B cell (primary cell): ENCODE results near the gene FGFR2. TPM values are rescaled to one million over a fixed set of nuclear protein-coding genes. Genes with fewer than 3 reads are reported as not detected.

Experiments used
- ATAC-seq: fragments of 200-7000 bp; cut with Tn5 transposase; one replicate; pipeline ENCODE4 v1.10.0; 2021; ENCODE audit warnings: low read depth, mild to moderate bottlenecking, moderate number of reproducible peaks, moderate library complexity
- CTCF ChIA-PET: fragments of 350-600 bp; sonication (Branson Sonifier 250); formaldehyde crosslinking; loops from one replicate; lab custom pipeline; 2021; ENCODE audit warnings: antibody characterized with exemption, inconsistent platforms; lab: Charles Lee
- POLR2A ChIA-PET: fragments of 350-600 bp; sonication (Branson Sonifier 250); formaldehyde crosslinking; loops from one replicate; lab custom pipeline; 2021; ENCODE audit warnings: antibody characterized with exemption; lab: Charles Lee
- DNase-seq: peaks from one replicate; pipeline ENCODE4 v3.0.0; 2013
- H2AFZ ChIP-seq: 2 replicates; pipeline ENCODE4 v1.6.1; 2012; ENCODE audit warnings: mild to moderate bottlenecking, low read depth, low read length; ENCODE audit not compliant: insufficient read depth, poor library complexity, severe bottlenecking
- H3K27ac ChIP-seq, 2 donors: 1 replicate in 1 of 2; 2 replicates in 1 of 2; pipeline ENCODE4 v1.5.1; 2012 to 2013; ENCODE audit warnings: low read length in 2 of 2, mild to moderate bottlenecking in 2 of 2, moderate library complexity in 1 of 2
- H3K27me3 ChIP-seq, 4 experiments: fragments of 200-600 bp in 1 of 4; sonication (generic) in 1 of 4; replicated peaks in 1 of 4; 1 replicate in 2 of 4; 2 replicates in 2 of 4; pipeline versions ENCODE4 v1.6.1 to v1.7.0; 2013 to 2016; ENCODE audit warnings: low read length in 3 of 4, mild to moderate bottlenecking in 2 of 4, mixed read lengths in 1 of 4, moderate library complexity in 1 of 4; ENCODE audit not compliant: insufficient read depth in 4 of 4, control insufficient read depth in 3 of 4; ENCODE audit errors: control extremely low read depth in 1 of 4
- H3K36me3 ChIP-seq, 2 experiments: replicated peaks in 1 of 2; 1 replicate in 1 of 2; 2 replicates in 1 of 2; pipeline versions ENCODE4 v1.6.1 to v1.7.1; 2013; ENCODE audit warnings: low read length in 1 of 2; ENCODE audit not compliant: insufficient read depth in 2 of 2, control insufficient read depth in 1 of 2; ENCODE audit errors: control extremely low read depth in 1 of 2, extremely low read depth in 1 of 2
- H3K4me1 ChIP-seq, 2 donors: fragments of 200-600 bp in 1 of 2; sonication (generic) in 1 of 2; 1 replicate in 1 of 2; 2 replicates in 1 of 2; pipeline versions ENCODE4 v1.5.1 to v1.6.1; 2013 to 2017; ENCODE audit warnings: low read length in 2 of 2; ENCODE audit not compliant: control insufficient read depth in 2 of 2, insufficient read depth in 2 of 2
- H3K4me2 ChIP-seq: replicated peaks from 2 replicates; pipeline ENCODE3; 2012; ENCODE audit warnings: mild to moderate bottlenecking, low read depth, low read length; ENCODE audit not compliant: poor library complexity, severe bottlenecking
- H3K4me3 ChIP-seq, 5 experiments: fragments of 200-600 bp in 1 of 5; sonication (generic) in 1 of 5; 1 replicate in 3 of 5; 2 replicates in 2 of 5; pipeline versions ENCODE4 v1.5.1 to v1.7.0; 2011 to 2016; ENCODE audit warnings: low read length in 4 of 5, mild to moderate bottlenecking in 4 of 5, low read depth in 2 of 5, control low read depth in 1 of 5, moderate library complexity in 1 of 5; ENCODE audit not compliant: insufficient read depth in 1 of 5; ENCODE audit errors: control extremely low read depth in 1 of 5, extremely low read depth in 1 of 5
- H3K79me2 ChIP-seq: fragments of 200-600 bp; sonication (generic); one replicate; pipeline ENCODE4 v1.6.0; 2016; ENCODE audit warnings: low read length; ENCODE audit not compliant: control insufficient read depth, insufficient read depth
- H3K9ac ChIP-seq: fragments of 200-600 bp; sonication (generic); 2 replicates; pipeline ENCODE4 v1.6.1; 2017; ENCODE audit warnings: mild to moderate bottlenecking, low read length, moderate library complexity
- H3K9me3 ChIP-seq, 3 donors: one replicate each; pipeline versions ENCODE4 v1.6.1 to v1.7.1; 2013; ENCODE audit warnings: low read length in 2 of 3; ENCODE audit not compliant: control insufficient read depth in 2 of 3, insufficient read depth in 1 of 3; ENCODE audit errors: control extremely low read depth in 1 of 3
- H4K20me1 ChIP-seq: 2 replicates; pipeline ENCODE4 v1.6.0; 2012; ENCODE audit warnings: mild to moderate bottlenecking, low read length; ENCODE audit not compliant: insufficient read depth, control insufficient read depth, poor library complexity, severe bottlenecking
- H3K27ac Mint-ChIP-seq: one replicate; pipeline ENCODE4 v1.8.0; 2021; ENCODE audit warnings: mixed read lengths
- H3K27me3 Mint-ChIP-seq: one replicate; pipeline ENCODE4 v1.8.0; 2021; ENCODE audit warnings: mixed read lengths
- H3K4me1 Mint-ChIP-seq: one replicate; pipeline ENCODE4 v1.8.0; 2021; ENCODE audit warnings: mixed read lengths
- H3K4me3 Mint-ChIP-seq: one replicate; pipeline ENCODE4 v1.8.0; 2021; ENCODE audit warnings: mixed read lengths
- H3K9me3 Mint-ChIP-seq: one replicate; pipeline ENCODE4 v1.8.0; 2022; ENCODE audit warnings: mixed read lengths; ENCODE audit not compliant: insufficient read depth
- EZH2 ChIP-seq: IDR thresholded peaks from 2 replicates; pipeline ENCODE4 v1.6.1; 2012; ENCODE audit warnings: borderline replicate concordance, low read depth, mild to moderate bottlenecking, moderate library complexity, low read length; ENCODE audit not compliant: insufficient read depth, poor library complexity, severe bottlenecking
- WGBS: methylation state at CpG from one replicate; pipeline ENCODE4 v1.1.5; 2013; ENCODE audit warnings: missing lambda C conversion rate; ENCODE audit not compliant: insufficient coverage; 5-methylcytosine and 5-hydroxymethylcytosine counted together
- intact Hi-C: fragments of 100-400 bp; cut with micrococcal nuclease; formaldehyde crosslinking; loops from one replicate; pipeline ENCODE4 v1.10.0; 2022
- polyA plus RNA-seq: library from polyadenylated mRNA; depleted of rRNA; stranded (reverse); fragments of >200 nt; gene quantifications from 2 replicates; pipeline ENCODE4 v1.2.3, GENCODE V29; 2012
- total RNA-seq, 2 donors: library from RNA; stranded (reverse); fragments of 120-200 nt in 1 of 2; gene quantifications; 1 replicate in 1 of 2; 2 replicates in 1 of 2; pipeline versions ENCODE4 v1.2.3 to v1.2.4, GENCODE V29; 2013 to 2022
- TF ChIP-seq, protein P1 (sequence below): fragments of 200-600 bp; IDR thresholded peaks from one replicate; pipeline ENCODE4 v1.8.0; 2022; ENCODE audit warnings: antibody characterized with exemption, mild to moderate bottlenecking

Gene FGFR2
- total and polyA plus RNA-seq, 2 donors (not counting 1 experiment from before 2014, with no cell fraction given), result not detected

DNA sequence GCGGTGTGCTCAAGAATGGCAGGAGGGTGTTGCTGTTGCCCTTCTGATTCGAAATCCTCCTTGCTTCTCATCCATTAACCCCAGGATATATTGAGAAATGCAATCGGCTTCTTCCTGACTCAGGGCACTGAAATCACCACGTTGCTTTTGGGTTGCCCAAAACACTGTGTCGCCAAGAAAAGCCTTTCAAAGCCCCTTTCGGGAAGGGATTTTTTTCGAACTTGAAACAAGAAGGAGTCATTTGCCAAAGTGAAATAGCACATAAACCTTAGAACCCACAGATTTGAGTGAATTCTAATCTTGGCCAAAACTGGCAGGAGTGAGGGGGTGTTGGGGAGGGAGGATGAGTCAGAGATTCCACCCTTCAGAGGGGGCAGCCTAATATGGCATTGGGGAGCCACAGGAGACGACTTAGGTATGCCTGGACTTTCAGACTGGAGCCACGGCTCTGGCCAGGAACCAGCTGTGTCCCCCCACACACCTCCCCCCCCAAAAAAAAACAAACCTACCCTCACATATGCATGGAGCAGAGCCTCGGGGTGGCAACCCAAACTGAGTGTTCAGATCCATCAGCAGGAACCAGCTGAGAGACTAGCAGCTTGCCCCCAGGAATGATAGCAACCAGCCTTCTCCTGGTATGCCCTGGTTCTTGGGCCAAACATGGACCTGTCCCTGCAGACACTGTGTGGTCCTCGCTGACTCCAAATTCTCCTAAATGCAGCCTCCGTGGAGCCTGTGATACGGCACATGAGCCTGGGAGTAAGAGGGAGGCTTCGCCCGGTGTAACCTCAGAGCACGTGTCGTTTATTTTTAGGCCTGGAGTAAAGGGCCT lies 138.4 kb downstream of the FGFR2 start:
- DNase-seq (no peak), ATAC-seq (no peak)
- peaks cover 0 to 2% (median 0%) of the 10 kb centered on the region in 4 experiments for H3K27me3 ChIP-seq
- H3K4me1 ChIP-seq, result no peaks in the 10 kb centered on the region
- H3K27me3 Mint-ChIP-seq, result no peaks in the 10 kb centered on the region
- no peak overlapping the region for H3K9ac ChIP-seq
- no peaks in the 10 kb centered on the region for H3K9me3 Mint-ChIP-seq
- no peak for TF ChIP-seq EZH2
- TF ChIP-seq, protein P1, sequence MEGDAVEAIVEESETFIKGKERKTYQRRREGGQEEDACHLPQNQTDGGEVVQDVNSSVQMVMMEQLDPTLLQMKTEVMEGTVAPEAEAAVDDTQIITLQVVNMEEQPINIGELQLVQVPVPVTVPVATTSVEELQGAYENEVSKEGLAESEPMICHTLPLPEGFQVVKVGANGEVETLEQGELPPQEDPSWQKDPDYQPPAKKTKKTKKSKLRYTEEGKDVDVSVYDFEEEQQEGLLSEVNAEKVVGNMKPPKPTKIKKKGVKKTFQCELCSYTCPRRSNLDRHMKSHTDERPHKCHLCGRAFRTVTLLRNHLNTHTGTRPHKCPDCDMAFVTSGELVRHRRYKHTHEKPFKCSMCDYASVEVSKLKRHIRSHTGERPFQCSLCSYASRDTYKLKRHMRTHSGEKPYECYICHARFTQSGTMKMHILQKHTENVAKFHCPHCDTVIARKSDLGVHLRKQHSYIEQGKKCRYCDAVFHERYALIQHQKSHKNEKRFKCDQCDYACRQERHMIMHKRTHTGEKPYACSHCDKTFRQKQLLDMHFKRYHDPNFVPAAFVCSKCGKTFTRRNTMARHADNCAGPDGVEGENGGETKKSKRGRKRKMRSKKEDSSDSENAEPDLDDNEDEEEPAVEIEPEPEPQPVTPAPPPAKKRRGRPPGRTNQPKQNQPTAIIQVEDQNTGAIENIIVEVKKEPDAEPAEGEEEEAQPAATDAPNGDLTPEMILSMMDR, result no peak
- POLR2A ChIA-PET, result no interaction called here
- no peak overlapping the region for H3K4me2 ChIP-seq
- no peaks in the 10 kb centered on the region for H3K9me3 ChIP-seq
- H4K20me1 ChIP-seq, result no peaks in the 10 kb centered on the region
- intact Hi-C loops, result no loop called here
- no peak overlapping the region for H2AFZ ChIP-seq
- H3K36me3 ChIP-seq, result no peaks in the 10 kb centered on the region
- no peak overlapping the region for H3K4me3 Mint-ChIP-seq
- no peak overlapping the region for H3K27ac ChIP-seq
- no peak overlapping the region for H3K27ac Mint-ChIP-seq
- 68% methylated on average over 15 of the region's 17 CpGs for WGBS
- no peaks in the 10 kb centered on the region for H3K4me1 Mint-ChIP-seq
- CTCF ChIA-PET, result no interaction called here
- no peaks in the 10 kb centered on the region for H3K79me2 ChIP-seq
- no peak overlapping the region for H3K4me3 ChIP-seq

DNA sequence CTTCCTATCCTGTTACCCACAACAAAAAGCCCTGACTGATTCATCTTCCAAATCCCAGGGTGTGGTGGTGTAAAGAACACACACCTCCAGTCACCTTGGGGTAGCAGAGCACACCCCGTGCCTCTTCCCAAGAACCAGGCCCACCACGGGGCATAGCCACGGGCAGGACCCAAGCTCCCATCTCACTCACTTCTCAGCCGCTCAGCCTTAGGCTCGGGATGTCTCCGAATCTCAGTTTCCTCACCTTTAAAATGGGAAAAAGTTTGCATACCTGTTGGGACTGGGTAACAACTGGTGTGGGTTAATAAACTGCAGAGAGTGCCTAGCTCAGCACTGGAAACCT lies 139.0 kb downstream of the FGFR2 start:
- no peak overlapping the region for H2AFZ ChIP-seq
- TF ChIP-seq, protein P1, result no peak
- no peak for TF ChIP-seq EZH2
- H3K27me3 Mint-ChIP-seq, result no peaks in the 10 kb centered on the region
- no peak overlapping the region for H3K27ac Mint-ChIP-seq
- ChIA-PET CTCF (no interaction called here), POLR2A (no interaction called here)
- no peaks in the 10 kb centered on the region for H3K9me3 ChIP-seq
- H3K79me2 ChIP-seq, result no peaks in the 10 kb centered on the region
- no peak overlapping the region for H3K4me3 Mint-ChIP-seq
- H3K9ac ChIP-seq, result no peak overlapping the region
- WGBS, result 88% methylated on average over 3 of the region's 6 CpGs
- H4K20me1 ChIP-seq, result no peaks in the 10 kb centered on the region
- no peaks in the 10 kb centered on the region for H3K4me1 ChIP-seq
- peaks cover 0 to 2% (median 0%) of the 10 kb centered on the region in 4 experiments for H3K27me3 ChIP-seq
- H3K4me1 Mint-ChIP-seq, result no peaks in the 10 kb centered on the region
- H3K4me3 ChIP-seq, result no peak overlapping the region
- no peak overlapping the region for H3K27ac ChIP-seq
- no peak for ATAC-seq
- H3K9me3 Mint-ChIP-seq, result no peaks in the 10 kb centered on the region
- H3K36me3 ChIP-seq, result no peaks in the 10 kb centered on the region
- H3K4me2 ChIP-seq, result no peak overlapping the region
- intact Hi-C loops, result no loop called here
- DNase-seq, result no peak
